ENCODE data around the gene TXNDC5.

TXNDC5 gene

DNA sequence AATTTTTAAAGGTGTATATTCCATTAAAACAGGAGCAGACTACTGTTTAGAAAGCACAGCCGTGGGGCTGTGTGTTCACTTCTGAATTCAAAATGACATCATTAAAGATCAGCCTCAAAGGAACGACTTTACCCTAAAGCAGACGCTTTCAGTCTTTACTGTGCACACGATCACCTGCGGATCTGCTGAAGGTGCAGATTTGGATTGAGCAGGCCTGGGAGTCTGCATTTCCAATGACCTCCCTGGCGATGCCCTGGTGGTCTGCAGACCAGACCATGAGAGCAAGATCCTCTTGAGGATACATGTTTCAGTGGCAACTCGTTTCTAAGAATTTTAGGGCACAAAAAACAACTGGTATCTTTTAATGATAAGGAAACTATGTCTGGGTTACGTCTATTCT, 27.2 kb downstream of the TXNDC5 start:
- Histone ChIP-seq H3K79me2 (ENCODE audit: low read length) (peaks cover 39% of the 10 kb centered on the region), H3K36me3 (replicated peaks; ENCODE audit: insufficient read depth, low read length) (peaks cover 66% of the 10 kb centered on the region), H2AFZ (ENCODE audit: low read length) (no peak overlapping the region), H4K20me1 (ENCODE audit: insufficient read depth, low read length) (peaks cover 92% of the 10 kb centered on the region), H3F3A (ENCODE audit: insufficient read depth, low read length) (peaks cover 100% of the 10 kb centered on the region), H3K4me1 (ENCODE audit: low read length) (0 out of 2 replicates have a peak, but pooled peaks cover 5% of the 10 kb centered on the region), H3K4me3 (ENCODE audit: low read length) (no peak overlapping the region), H3K27me3 (replicated peaks; ENCODE audit: insufficient read depth, low read length) (no peaks in the 10 kb centered on the region), H3K27ac (ENCODE audit: low read length) (peak overlapping the region; percentile 100; the same call in 1 of the 2 replicates), H3K9me2 (replicated peaks; ENCODE audit: insufficient read depth, low read length) (no peaks in the 10 kb centered on the region), H3K4me2 (ENCODE audit: low read depth, low read length) (no peak overlapping the region), H3K9ac (ENCODE audit: low read length) (no peak overlapping the region), H3K9me3 (replicated peaks; ENCODE audit: insufficient read depth, low read length) (no peaks in the 10 kb centered on the region)
- TF ChIP-seq, protein P1, sequence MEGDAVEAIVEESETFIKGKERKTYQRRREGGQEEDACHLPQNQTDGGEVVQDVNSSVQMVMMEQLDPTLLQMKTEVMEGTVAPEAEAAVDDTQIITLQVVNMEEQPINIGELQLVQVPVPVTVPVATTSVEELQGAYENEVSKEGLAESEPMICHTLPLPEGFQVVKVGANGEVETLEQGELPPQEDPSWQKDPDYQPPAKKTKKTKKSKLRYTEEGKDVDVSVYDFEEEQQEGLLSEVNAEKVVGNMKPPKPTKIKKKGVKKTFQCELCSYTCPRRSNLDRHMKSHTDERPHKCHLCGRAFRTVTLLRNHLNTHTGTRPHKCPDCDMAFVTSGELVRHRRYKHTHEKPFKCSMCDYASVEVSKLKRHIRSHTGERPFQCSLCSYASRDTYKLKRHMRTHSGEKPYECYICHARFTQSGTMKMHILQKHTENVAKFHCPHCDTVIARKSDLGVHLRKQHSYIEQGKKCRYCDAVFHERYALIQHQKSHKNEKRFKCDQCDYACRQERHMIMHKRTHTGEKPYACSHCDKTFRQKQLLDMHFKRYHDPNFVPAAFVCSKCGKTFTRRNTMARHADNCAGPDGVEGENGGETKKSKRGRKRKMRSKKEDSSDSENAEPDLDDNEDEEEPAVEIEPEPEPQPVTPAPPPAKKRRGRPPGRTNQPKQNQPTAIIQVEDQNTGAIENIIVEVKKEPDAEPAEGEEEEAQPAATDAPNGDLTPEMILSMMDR (IDR thresholded peaks at IDR 0.05; ENCODE audit: low read length) = no peak
- no peak for TF ChIP-seq EZH2 (optimal IDR thresholded peaks at IDR 0.05; ENCODE audit: low read depth, low read length)
- TF ChIP-seq EZH2phosphoT487 (IDR thresholded peaks at IDR 0.05; ENCODE audit: low read length) = no peak
- no peak for DNase-seq

DNA sequence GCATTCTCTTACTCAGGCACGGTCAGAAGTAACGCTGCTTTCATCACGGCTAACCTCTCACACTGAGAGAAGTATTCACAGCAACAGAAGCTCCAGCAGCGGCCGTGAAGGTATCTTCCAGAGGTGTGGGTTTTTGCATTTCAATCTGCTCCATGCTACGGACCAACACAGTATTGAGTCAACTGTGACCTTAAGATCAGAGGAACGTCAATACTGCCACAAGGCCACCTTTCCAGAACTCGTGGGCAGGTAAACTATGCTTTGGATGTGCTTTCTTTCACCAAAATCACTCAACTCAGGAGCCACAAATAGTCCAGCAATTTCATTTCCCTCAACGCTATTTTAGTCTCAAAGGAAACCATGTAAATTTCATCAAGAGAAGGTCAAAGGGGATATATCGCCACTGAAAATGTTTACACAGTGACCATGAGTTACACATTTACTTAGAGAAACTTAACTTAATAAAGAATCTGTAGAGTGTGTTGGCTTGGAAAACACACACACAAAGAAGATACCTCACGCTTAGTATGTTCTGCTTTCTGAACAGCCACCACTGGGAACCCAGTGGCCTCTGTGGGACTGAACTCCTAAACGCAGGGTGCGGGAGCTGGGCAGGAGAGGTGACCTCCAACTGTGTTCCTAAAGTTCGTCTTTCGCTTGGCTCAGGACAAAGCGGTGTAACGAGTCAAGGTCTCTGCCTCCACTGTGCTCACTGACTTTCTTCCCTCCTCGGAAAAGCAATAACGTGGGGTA, 27.9 kb downstream of the TXNDC5 start:
- Histone ChIP-seq H2AFZ (ENCODE audit: low read length) (no peak overlapping the region), H3K4me2 (ENCODE audit: low read depth, low read length) (no peak overlapping the region), H3K27ac (ENCODE audit: low read length) (peak overlapping the region; percentile 100; the same call in 1 of the 2 replicates), H3K9ac (ENCODE audit: low read length) (no peak overlapping the region), H3K9me3 (replicated peaks; ENCODE audit: insufficient read depth, low read length) (no peaks in the 10 kb centered on the region), H3K27me3 (replicated peaks; ENCODE audit: insufficient read depth, low read length) (no peaks in the 10 kb centered on the region), H3F3A (ENCODE audit: insufficient read depth, low read length) (peaks cover 100% of the 10 kb centered on the region), H3K4me1 (ENCODE audit: low read length) (0 out of 2 replicates have a peak, but pooled peaks cover 5% of the 10 kb centered on the region), H3K9me2 (replicated peaks; ENCODE audit: insufficient read depth, low read length) (no peaks in the 10 kb centered on the region), H3K36me3 (replicated peaks; ENCODE audit: insufficient read depth, low read length) (peaks cover 59% of the 10 kb centered on the region), H3K4me3 (ENCODE audit: low read length) (no peak overlapping the region), H4K20me1 (ENCODE audit: insufficient read depth, low read length) (peaks cover 85% of the 10 kb centered on the region), H3K79me2 (ENCODE audit: low read length) (peaks cover 32% of the 10 kb centered on the region)
- TF ChIP-seq, protein P1 (IDR thresholded peaks at IDR 0.05; ENCODE audit: low read length) = no peak
- DNase-seq = no peak

DNA sequence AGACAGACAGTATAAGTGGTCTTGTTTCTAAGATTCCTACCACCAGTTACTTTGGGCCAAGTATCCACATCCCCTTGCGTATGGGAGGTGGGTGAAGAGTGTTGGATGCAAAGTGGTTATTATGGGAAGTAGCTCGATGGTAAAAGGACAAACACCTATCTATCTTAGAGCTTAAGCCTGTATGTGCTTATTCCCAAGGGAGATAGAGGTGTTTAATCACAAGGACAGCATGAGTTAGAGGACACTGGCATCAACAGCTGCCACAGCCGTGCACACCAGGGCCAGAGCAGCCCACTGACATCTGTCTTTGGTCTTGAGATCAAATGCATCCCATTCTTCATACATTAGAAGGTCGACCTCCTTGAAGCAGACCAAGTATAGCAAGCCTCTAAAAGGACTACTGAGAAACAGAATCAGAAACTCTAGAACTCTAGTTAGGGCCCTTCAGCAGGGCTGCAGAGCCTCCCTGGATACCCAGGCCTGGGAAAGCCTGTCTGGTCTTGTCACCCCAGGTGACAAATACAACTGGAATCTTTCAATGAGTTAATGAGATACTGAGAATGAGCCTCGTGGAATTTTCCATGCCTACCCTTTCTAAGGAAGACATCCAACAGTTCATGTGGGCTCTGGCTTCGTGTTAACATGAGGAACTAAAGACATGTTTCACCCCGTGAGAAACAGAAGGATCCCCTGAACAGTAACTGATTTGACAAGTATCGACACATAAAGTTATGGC, 28.7 kb downstream of the TXNDC5 start:
- peaks cover 77% of the 10 kb centered on the region for H4K20me1 ChIP-seq (ENCODE audit: insufficient read depth, low read length)
- TF ChIP-seq EZH2 (optimal IDR thresholded peaks at IDR 0.05; ENCODE audit: low read depth, low read length) = no peak
- H3K36me3 ChIP-seq (replicated peaks; ENCODE audit: insufficient read depth, low read length) = peaks cover 52% of the 10 kb centered on the region
- H3K79me2 ChIP-seq (ENCODE audit: low read length) = peaks cover 24% of the 10 kb centered on the region
- H3F3A ChIP-seq (ENCODE audit: insufficient read depth, low read length) = peaks cover 100% of the 10 kb centered on the region
- H3K27ac ChIP-seq (ENCODE audit: low read length) = peak overlapping the region; percentile 100; the same call in 1 of the 2 replicates
- DNase-seq = no peak
- no peak overlapping the region for H3K4me2 ChIP-seq (ENCODE audit: low read depth, low read length)
- H3K27me3 ChIP-seq (replicated peaks; ENCODE audit: insufficient read depth, low read length) = no peaks in the 10 kb centered on the region
- H2AFZ ChIP-seq (ENCODE audit: low read length) = no peak overlapping the region
- H3K9ac ChIP-seq (ENCODE audit: low read length) = no peak overlapping the region
- H3K9me2 ChIP-seq (replicated peaks; ENCODE audit: insufficient read depth, low read length) = no peaks in the 10 kb centered on the region
- no peaks in the 10 kb centered on the region for H3K9me3 ChIP-seq (replicated peaks; ENCODE audit: insufficient read depth, low read length)
- 0 out of 2 replicates have a peak, but pooled peaks cover 5% of the 10 kb centered on the region for H3K4me1 ChIP-seq (ENCODE audit: low read length)
- H3K4me3 ChIP-seq (ENCODE audit: low read length) = no peak overlapping the region

Data from MM.1S (cell line).